Neural progenitor cell (in vitro differentiated cells): ENCODE results near the gene THBS4. TPM values are rescaled to one million over a fixed set of nuclear protein-coding genes. Genes with fewer than 3 reads are reported as not detected.

Experiments
- DNase-seq: peaks from one replicate; pipeline ENCODE4 v3.0.0-alpha.2; 2016; ENCODE audit warnings: low spot score
- H2AFZ ChIP-seq: fragments of 200-600 bp; sonication (generic); replicated peaks from 2 replicates; pipeline ENCODE4 v1.6.1; 2016; ENCODE audit warnings: antibody characterized with exemption
- H3F3A ChIP-seq: fragments of 200-600 bp; sonication (generic); 2 replicates; pipeline ENCODE4 v1.6.1; 2016; ENCODE audit warnings: antibody characterized with exemption, low read depth
- H3K27ac ChIP-seq: fragments of 200-600 bp; sonication (generic); 2 replicates; pipeline ENCODE4 v1.5.1; 2016; ENCODE audit warnings: mild to moderate bottlenecking
- H3K27me3 ChIP-seq: fragments of 200-600 bp; sonication (generic); 2 replicates; pipeline ENCODE4 v1.6.1; 2016; ENCODE audit warnings: mild to moderate bottlenecking, moderate library complexity
- H3K36me3 ChIP-seq: fragments of 200-600 bp; sonication (generic); 2 replicates; pipeline ENCODE4 v1.5.1; 2016
- H3K4me1 ChIP-seq: fragments of 200-600 bp; sonication (generic); 2 replicates; pipeline ENCODE4 v1.6.1; 2016; ENCODE audit warnings: mixed run types
- H3K4me2 ChIP-seq: fragments of 200-600 bp; sonication (generic); 2 replicates; pipeline ENCODE4 v1.6.1; 2016
- H3K4me3 ChIP-seq: fragments of 200-600 bp; sonication (generic); 2 replicates; pipeline ENCODE4 v1.5.1; 2016
- H3K79me2 ChIP-seq: fragments of 200-600 bp; sonication (generic); 2 replicates; pipeline ENCODE4 v1.6.1; 2016; ENCODE audit warnings: low read depth
- H3K9ac ChIP-seq: fragments of 200-600 bp; sonication (generic); 2 replicates; pipeline ENCODE4 v1.6.1; 2016
- H3K9me3 ChIP-seq: fragments of 200-600 bp; sonication (generic); 2 replicates; pipeline ENCODE4 v1.5.1; 2016; ENCODE audit warnings: low read depth
- H4K20me1 ChIP-seq: fragments of 200-600 bp; sonication (generic); 2 replicates; pipeline ENCODE4 v1.6.1; 2016; ENCODE audit warnings: low read depth
- H3K27ac Mint-ChIP-seq: 3 replicates; pipeline ENCODE4 v1.8.0; 2021; ENCODE audit warnings: mixed read lengths
- H3K27me3 Mint-ChIP-seq: 2 replicates; pipeline ENCODE4 v1.8.0; 2022; ENCODE audit warnings: low read depth, mild to moderate bottlenecking, inconsistent platforms, moderate library complexity, mixed read lengths; ENCODE audit not compliant: insufficient read depth
- H3K36me3 Mint-ChIP-seq: 3 replicates; pipeline ENCODE4 v1.8.0; 2021; ENCODE audit warnings: mixed read lengths
- H3K4me1 Mint-ChIP-seq: 3 replicates; pipeline ENCODE4 v1.8.0; 2021; ENCODE audit warnings: mixed read lengths
- H3K4me3 Mint-ChIP-seq: 3 replicates; pipeline ENCODE4 v1.8.0; 2021; ENCODE audit warnings: mild to moderate bottlenecking, moderate library complexity, mixed read lengths
- H3K9me3 Mint-ChIP-seq: 3 replicates; pipeline ENCODE4 v1.8.0; 2020; ENCODE audit warnings: mixed read lengths
- CTCF ChIP-seq: fragments of 200-600 bp; sonication (generic); IDR thresholded peaks from 2 replicates; pipeline ENCODE4 v1.5.1; 2017; ENCODE audit warnings: antibody characterized with exemption, mild to moderate bottlenecking
- EZH2 ChIP-seq: fragments of 200-600 bp; sonication (generic); IDR thresholded peaks from 2 replicates; pipeline ENCODE4 v1.6.1; 2017; ENCODE audit warnings: antibody characterized with exemption, mild to moderate bottlenecking, moderate library complexity
- EZH2phosphoT487 ChIP-seq: fragments of 200-600 bp; sonication (generic); IDR thresholded peaks from 2 replicates; pipeline ENCODE4 v1.6.1; 2017; ENCODE audit warnings: antibody characterized with exemption
- total RNA-seq: library from RNA; depleted of rRNA; stranded (reverse); fragments of >200 nt; gene quantifications from 2 replicates; pipeline ENCODE4 v1.2.3, GENCODE V29; 2015; ENCODE audit warnings: low replicate concordance

THBS4 gene
- total RNA-seq, 1 donor from 2014 or later = 31.6 TPM

- TF ChIP-seq CTCF = no peak
- no peak for TF ChIP-seq EZH2
- no peak for TF ChIP-seq EZH2phosphoT487
Measured at GRCh38 chr5:80037366-80037765, 2.2 kb downstream of the THBS4 start.

GRCh38 chr5:80039650-80040049, 4.5 kb downstream of the THBS4 start:
- no peak overlapping the region for H3K27ac ChIP-seq
- no peak overlapping the region for H3K4me3 Mint-ChIP-seq
- no peaks in the 10 kb centered on the region for H3K9me3 ChIP-seq
- no peaks in the 10 kb centered on the region for H3K79me2 ChIP-seq
- peaks cover 28% of the 10 kb centered on the region for H3K27me3 ChIP-seq
- no peak overlapping the region for H2AFZ ChIP-seq
- no peak for DNase-seq
- no peaks in the 10 kb centered on the region for H3K36me3 ChIP-seq
- H3K9ac ChIP-seq = no peak overlapping the region
- peaks cover 12% of the 10 kb centered on the region for H3K27me3 Mint-ChIP-seq
- no peaks in the 10 kb centered on the region for H3K36me3 Mint-ChIP-seq
- no peaks in the 10 kb centered on the region for H4K20me1 ChIP-seq
- TF ChIP-seq EZH2 (no peak), EZH2phosphoT487 (no peak), CTCF (no peak)
- H3K27ac Mint-ChIP-seq = no peak overlapping the region
- no peak overlapping the region for H3K4me3 ChIP-seq
- no peaks in the 10 kb centered on the region for H3K9me3 Mint-ChIP-seq
- H3K4me2 ChIP-seq = no peak overlapping the region
- H3F3A ChIP-seq = peaks cover 7% of the 10 kb centered on the region
- H3K4me1 Mint-ChIP-seq = peaks cover 3% of the 10 kb centered on the region
- H3K4me1 ChIP-seq = peaks cover under 1% of the 10 kb centered on the region

More at GRCh38 chr5:80037366-80037765, 2.2 kb downstream of the THBS4 start:
- no peaks in the 10 kb centered on the region for H3K36me3 ChIP-seq
- Mint-ChIP-seq H3K27me3 (peaks cover 26% of the 10 kb centered on the region), H3K4me3 (no peak overlapping the region), H3K9me3 (peaks cover 2% of the 10 kb centered on the region), H3K36me3 (no peaks in the 10 kb centered on the region), H3K4me1 (peaks cover 4% of the 10 kb centered on the region), H3K27ac (no peak overlapping the region)
- H3K27ac ChIP-seq = no peak overlapping the region
- peaks cover 7% of the 10 kb centered on the region for H3F3A ChIP-seq
- H2AFZ ChIP-seq = no peak overlapping the region
- no peaks in the 10 kb centered on the region for H4K20me1 ChIP-seq
- H3K9me3 ChIP-seq = no peaks in the 10 kb centered on the region
- H3K4me3 ChIP-seq = no peak overlapping the region
- no peak overlapping the region for H3K9ac ChIP-seq
- peaks cover 50% of the 10 kb centered on the region for H3K27me3 ChIP-seq
- H3K4me2 ChIP-seq = no peak overlapping the region
- no peak for DNase-seq
- H3K4me1 ChIP-seq = peaks cover 4% of the 10 kb centered on the region
- no peaks in the 10 kb centered on the region for H3K79me2 ChIP-seq

GRCh38 chr5:80041527-80041926, 6.4 kb downstream of the THBS4 start:
- Histone ChIP-seq H3K4me2 (no peak overlapping the region), H3K79me2 (no peaks in the 10 kb centered on the region), H4K20me1 (no peaks in the 10 kb centered on the region), H3K9me3 (no peaks in the 10 kb centered on the region), H2AFZ (no peak overlapping the region), H3K36me3 (no peaks in the 10 kb centered on the region), H3K27me3 (peaks cover 9% of the 10 kb centered on the region), H3K9ac (no peak overlapping the region), H3F3A (no peaks in the 10 kb centered on the region), H3K4me1 (no peaks in the 10 kb centered on the region), H3K27ac (no peak overlapping the region), H3K4me3 (no peak overlapping the region)
- Mint-ChIP-seq H3K4me1 (no peaks in the 10 kb centered on the region), H3K27ac (no peak overlapping the region), H3K27me3 (no peaks in the 10 kb centered on the region), H3K9me3 (no peaks in the 10 kb centered on the region), H3K36me3 (no peaks in the 10 kb centered on the region), H3K4me3 (no peak overlapping the region)
- TF ChIP-seq CTCF = no peak
- no peak for TF ChIP-seq EZH2
- TF ChIP-seq EZH2phosphoT487 = no peak
- no peak for DNase-seq
